H1 (cell line): ENCODE results near the gene PDCL3. TPM values are rescaled to one million over a fixed set of nuclear protein-coding genes. Genes with fewer than 3 reads are reported as not detected.

ENCODE experiments used
- ASH2L ChIP-seq: fragments of 200-600, 300-600 bp; sonication (generic); IDR thresholded peaks from one replicate; pipeline ENCODE4 v1.7.1; 2017; ENCODE audit warnings: low read length
- BRCA1 ChIP-seq: IDR thresholded peaks from 2 replicates; pipeline ENCODE4 v1.6.1; 2012; ENCODE audit warnings: low read depth, low read length, improper control_type of control experiment
- CTBP2 ChIP-seq: IDR thresholded peaks from 2 replicates; pipeline ENCODE4 v1.7.0; 2011; ENCODE audit warnings: borderline replicate concordance, mild to moderate bottlenecking, moderate library complexity, mixed read lengths, low read length; ENCODE audit not compliant: insufficient read depth, insufficient read length
- KDM4A ChIP-seq: IDR thresholded peaks from one replicate; pipeline ENCODE4 v1.7.1; 2012; ENCODE audit warnings: low read depth, mild to moderate bottlenecking, moderate library complexity, low read length, inconsistent platforms; ENCODE audit not compliant: severe bottlenecking
- SRF ChIP-seq: IDR thresholded peaks from 2 replicates; pipeline ENCODE4 v1.6.1; 2011; ENCODE audit warnings: mild to moderate bottlenecking, low read depth, low read length, moderate library complexity
- polyA plus RNA-seq, 7 experiments: library from polyadenylated mRNA; depleted of rRNA in 3 of 7; stranded (reverse) in 5 of 7; unstranded in 2 of 7; fragments of >200 nt in 5 of 7; fragments of 200-250 nt in 2 of 7; gene quantifications; 1 replicate in 5 of 7; 2 replicates in 1 of 7; 4 replicates in 1 of 7; pipeline versions ENCODE4 v1.2.1 to v1.2.3, GENCODE V29; 2011 to 2013; ENCODE audit warnings: missing spikeins in 2 of 7, mixed read lengths in 2 of 7
- total RNA-seq: library from RNA; stranded (reverse); fragmentation: NEBNext Ultra II Directional; extraction: Animal tissue kit (Norgen Biotek cat#: 25700); gene quantifications from 2 replicates; pipeline ENCODE4 v1.2.1, GENCODE V29; 2021
- TF ChIP-seq, protein P1 (sequence below), 3 experiments: IDR thresholded peaks; 1 replicate in 2 of 3; 2 replicates in 1 of 3; pipeline versions ENCODE4 v1.5.1 to v1.6.1; 2011; ENCODE audit warnings: low read length in 3 of 3, mild to moderate bottlenecking in 3 of 3, inconsistent platforms in 2 of 3, low read depth in 1 of 3, moderate library complexity in 1 of 3; ENCODE audit not compliant: insufficient read depth in 1 of 3; ENCODE audit errors: control extremely low read depth in 1 of 3

Gene PDCL3
- total and polyA plus RNA-seq, 2 of the 8 experiments (the other 6 are each of a cell fraction or from before 2014, with no cell fraction given) = 19.8 to 29.4 TPM

DNA sequence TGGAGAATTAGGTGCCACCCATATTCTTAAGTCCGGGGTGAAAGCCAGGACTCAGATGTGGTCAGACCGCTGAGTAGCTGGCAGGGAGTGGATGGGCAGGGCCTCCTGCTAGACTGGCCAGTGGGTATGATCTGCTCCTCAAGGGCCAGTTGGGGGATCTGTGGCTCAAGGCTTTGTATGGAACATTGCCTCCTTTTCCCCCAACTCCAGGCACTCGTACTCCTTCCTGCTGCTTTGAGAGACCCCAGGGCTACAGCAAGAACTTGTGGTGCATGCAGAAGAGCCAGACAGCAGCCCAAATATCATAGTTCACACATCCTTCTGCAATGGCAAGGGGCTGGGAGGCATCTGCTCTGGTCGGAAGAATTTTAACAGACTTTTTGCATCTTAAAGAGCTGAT lies 61.7 kb downstream of the PDCL3 start (continued):
- TF ChIP-seq ASH2L = no peak
- TF ChIP-seq CTBP2 = no peak
- no peak for TF ChIP-seq SRF
- TF ChIP-seq KDM4A = no peak
- no peak for TF ChIP-seq BRCA1
- TF ChIP-seq, protein P1, sequence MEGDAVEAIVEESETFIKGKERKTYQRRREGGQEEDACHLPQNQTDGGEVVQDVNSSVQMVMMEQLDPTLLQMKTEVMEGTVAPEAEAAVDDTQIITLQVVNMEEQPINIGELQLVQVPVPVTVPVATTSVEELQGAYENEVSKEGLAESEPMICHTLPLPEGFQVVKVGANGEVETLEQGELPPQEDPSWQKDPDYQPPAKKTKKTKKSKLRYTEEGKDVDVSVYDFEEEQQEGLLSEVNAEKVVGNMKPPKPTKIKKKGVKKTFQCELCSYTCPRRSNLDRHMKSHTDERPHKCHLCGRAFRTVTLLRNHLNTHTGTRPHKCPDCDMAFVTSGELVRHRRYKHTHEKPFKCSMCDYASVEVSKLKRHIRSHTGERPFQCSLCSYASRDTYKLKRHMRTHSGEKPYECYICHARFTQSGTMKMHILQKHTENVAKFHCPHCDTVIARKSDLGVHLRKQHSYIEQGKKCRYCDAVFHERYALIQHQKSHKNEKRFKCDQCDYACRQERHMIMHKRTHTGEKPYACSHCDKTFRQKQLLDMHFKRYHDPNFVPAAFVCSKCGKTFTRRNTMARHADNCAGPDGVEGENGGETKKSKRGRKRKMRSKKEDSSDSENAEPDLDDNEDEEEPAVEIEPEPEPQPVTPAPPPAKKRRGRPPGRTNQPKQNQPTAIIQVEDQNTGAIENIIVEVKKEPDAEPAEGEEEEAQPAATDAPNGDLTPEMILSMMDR (IDR thresholded peaks at IDR 0.05; ENCODE audit: control extremely low read depth in 1 of 3, insufficient read depth in 1 of 3, low read depth in 1 of 3, low read length in 3 of 3) = no peak
- TF ChIP-seq, all 59 proteins: peak for 0
